Smooth muscle cell of the brain vasculature (primary cell): ENCODE measurements around the gene CD28.
"Not testable (repeated sequence)": the region's sequence is repeated elsewhere in the genome, so short reads cannot be mapped to it uniquely, and the experiment has no call there.

Experiments
- DNase-seq: peaks from one replicate; pipeline ENCODE4 v3.0.0-alpha.2; 2012; ENCODE audit warnings: low read depth, low spot score

The CD28 gene

GRCh38 chr2:203687165-203687564 lies 19.3 kb upstream of the CD28 start:
- no peak for DNase-seq

GRCh38 chr2:203688798-203689197 lies 17.6 kb upstream of the CD28 start:
- DNase-seq: no peak

- DNase-seq: no peak
Measured at GRCh38 chr2:203689426-203690116, 16.9 kb upstream of the CD28 start.

- no peak for DNase-seq
Measured at GRCh38 chr2:203690117-203690431, 16.4 kb upstream of the CD28 start.

DNA sequence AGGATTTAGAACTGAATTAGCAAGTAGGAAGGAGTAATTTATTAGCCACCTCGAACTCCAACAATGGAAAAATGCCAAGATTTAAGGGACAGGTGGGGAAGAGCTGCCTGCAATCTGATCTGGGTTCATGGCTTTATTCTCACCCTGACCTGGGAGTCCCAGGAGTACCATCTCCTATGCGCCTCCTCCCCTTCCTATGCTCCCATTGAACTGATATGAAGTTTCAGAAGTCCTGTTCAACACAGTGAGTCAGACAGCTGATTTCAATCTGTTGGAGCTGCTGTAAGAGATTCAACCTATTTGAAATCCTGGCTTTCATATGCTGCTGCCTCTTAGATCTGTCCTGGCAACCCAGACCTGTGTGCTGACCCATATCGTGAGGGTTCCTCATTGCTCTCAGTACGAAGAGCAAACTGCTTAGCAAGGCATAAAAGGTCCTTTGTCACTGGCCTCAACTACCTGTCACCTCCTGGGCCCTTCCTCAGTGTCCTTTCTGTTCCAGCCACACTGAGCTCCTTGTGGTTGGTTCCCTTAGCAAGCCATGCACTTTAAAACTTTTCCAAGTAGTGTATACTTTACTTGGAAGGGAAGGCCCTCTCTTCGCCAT lies 15.9 kb upstream of the CD28 start:
- DNase-seq: no peak

DNA sequence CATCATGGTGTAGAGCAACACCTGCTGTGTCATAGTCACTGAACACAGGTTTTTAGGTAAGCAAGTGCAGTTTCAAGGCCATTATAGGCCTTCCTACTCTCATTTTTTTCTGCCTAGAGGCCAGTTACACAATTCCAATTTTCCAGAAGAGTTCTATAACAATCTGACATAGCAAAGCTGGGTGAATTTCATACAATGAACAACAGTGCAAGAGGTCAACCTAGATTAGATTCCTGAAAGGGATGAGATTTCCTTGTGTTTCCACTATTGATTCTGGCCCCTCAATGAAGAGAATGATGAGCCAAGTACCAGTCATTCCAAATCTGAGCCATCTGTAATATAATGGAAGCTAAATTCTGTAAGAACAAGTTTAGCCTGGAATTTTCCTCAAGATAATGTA lies 15.3 kb upstream of the CD28 start:
- no peak for DNase-seq

GRCh38 chr2:203692031-203692710 lies 14.3 kb upstream of the CD28 start:
- DNase-seq: no peak

DNA sequence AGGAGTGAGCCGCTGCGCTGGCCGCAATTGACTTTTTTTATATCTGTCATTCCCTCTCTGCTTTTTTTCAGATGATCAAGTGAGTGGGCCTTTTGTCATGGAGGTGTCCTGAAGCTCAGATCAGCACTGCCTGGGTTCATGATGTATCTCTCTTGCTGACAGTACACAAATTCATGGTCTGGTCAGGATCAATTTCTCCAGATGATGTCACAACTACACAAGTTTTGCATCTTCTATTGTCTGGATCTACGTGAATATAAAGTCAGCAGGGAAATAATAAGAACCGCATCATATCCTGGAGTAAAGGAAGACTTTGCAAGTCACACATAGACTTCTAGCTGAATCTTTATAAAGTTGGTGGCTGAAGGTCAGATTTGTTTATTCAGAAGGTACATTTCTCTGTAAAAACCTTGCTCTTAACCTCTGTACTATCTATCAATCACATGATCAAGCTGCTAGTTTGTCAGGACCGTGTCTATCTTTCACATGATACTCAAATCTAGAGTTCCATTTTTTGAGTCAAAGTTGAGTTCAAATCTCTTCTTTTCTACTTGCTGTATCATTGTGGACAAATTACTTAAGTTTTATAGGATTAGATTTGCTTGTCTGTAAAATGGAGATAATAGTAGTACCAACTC lies 13.1 kb upstream of the CD28 start:
- no peak for DNase-seq

- DNase-seq: no peak
Measured at GRCh38 chr2:203694191-203694590, 12.2 kb upstream of the CD28 start.

DNA sequence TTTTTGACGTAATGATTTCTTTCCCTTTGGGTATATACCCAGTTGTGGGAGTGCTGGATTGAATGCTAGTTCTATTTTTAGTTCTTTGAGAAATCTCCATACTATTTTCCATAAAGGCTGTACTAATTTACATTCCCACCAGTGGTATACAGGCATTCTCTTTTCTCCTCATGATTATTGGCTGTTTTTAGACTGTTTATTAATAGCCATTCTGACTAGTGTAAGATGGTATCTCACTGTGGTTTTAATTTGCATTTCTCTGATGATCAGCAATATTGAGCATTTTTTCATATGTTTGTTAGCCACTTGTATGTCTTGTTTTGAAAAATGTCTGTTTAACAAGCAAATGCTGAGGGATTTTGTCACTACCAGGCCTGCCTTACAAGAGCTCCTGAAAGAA lies 9.2 kb upstream of the CD28 start:
- DNase-seq: no peak

DNA sequence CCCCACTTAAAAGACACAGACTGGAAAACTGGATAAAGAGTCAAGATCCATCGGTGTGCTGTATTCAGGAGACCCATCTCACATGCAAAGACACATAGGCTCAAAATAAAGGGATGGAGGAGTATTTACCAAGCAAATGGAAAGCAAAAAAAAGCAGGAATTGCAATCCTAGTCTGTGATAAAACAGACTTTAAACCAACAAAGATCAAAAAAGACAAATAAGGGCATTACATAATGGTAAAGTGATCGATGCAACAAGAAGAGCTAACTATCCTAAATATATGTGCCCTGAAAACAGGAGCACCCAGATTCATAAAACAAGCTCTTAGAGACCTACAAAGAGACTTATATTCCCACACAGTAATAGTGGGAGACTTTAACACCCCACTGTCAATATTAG lies 8.7 kb upstream of the CD28 start:
- DNase-seq: not testable (repeated sequence)

GRCh38 chr2:203698410-203698809 lies 8.0 kb upstream of the CD28 start:
- DNase-seq: not testable (repeated sequence)

- no peak for DNase-seq
Measured at GRCh38 chr2:203704430-203704829, 2.0 kb upstream of the CD28 start.

DNA sequence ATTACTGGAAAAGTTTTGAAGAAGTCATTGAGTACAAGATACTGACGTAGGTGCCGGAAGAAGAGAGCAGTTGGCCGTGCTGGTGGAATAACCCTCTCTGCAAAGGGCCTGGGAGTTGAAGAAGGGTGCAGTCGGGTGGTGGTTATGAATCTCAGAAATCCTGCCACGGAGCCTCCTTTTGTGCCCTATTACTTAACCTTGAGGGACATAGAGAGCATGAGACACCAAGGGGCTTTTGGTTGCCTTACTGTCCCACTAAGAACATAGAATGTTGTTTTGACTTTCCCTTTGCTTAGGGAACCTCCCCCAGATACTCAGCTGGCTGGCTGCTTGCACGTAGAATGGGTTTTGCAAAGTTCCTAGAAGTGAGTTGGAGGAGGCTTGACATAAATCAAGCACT lies 1.3 kb upstream of the CD28 start:
- no peak for DNase-seq

DNA sequence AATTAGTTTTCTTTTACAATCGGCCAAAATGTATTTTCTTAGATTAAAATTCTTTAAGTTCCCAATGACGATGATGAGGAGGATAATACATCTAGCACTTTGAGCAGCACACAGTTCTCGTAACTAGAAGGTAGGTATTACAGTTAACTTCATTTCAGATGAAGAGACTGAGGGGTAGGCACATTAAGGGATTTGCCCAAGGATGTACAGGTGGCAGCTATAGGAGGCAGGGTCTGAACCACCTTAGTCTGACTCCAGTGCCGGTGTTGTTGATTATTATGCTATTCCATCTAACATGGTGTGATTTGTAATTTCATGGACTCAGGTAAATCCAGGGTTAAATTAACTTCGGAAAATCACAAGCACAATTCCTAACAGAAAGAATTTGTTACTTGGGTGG lies 1.1 kb downstream of the CD28 start:
- no peak for DNase-seq

- no peak for DNase-seq
Measured at GRCh38 chr2:203708846-203709396, 2.5 kb downstream of the CD28 start.

DNA sequence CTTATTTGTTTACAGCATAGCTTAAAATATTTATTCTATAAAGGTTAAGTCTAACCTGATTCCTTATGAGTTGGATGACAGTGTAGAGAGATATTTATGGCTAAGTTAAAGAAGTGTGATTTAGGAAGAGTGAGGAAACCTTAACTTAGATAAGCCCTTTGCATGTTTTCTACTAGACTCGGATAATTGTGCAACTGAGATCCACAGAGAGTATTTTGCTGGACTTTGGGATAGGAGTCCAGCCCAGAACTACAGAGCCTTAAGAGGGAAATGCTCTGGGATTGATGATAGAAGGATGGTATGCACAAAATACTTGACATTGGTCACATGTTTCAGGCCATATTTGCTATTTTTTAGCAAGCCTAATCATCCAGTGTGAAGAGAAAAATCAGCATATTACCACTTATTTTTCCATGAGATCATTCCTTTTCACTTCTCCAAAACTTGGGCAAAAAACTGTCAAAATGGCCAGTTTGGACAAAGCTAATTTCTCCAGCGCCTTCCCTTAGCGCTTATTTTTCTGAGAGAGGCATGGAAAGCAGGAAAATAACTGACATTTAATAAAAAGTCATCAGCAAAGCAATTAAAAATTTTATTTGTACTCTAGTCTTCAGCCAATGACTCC lies 3.1 kb downstream of the CD28 start:
- DNase-seq: no peak

- no peak for DNase-seq
Measured at GRCh38 chr2:203710226-203710625, 3.8 kb downstream of the CD28 start.

- no peak for DNase-seq
Measured at GRCh38 chr2:203710952-203711351, 4.5 kb downstream of the CD28 start.

GRCh38 chr2:203711399-203711798 lies 5.0 kb downstream of the CD28 start:
- DNase-seq: no peak

DNA sequence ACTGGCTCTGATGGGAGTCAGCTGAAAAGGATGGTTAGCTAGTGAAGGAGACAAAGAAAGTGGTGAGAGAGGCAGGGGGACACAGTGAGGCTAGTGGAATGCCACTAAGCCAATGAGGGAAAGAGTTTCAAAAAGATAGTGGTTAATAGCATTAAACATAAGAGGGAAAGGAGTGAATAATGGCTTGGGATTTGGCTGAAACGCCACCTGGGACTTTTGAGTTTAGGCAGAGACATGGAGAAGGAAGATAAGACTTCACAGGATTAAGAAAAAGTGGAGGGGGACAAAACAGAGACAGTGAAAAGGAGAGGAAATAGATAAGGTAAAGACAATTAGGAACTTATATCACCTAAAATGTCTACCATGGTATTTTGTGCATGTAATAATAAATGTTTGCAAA lies 6.9 kb downstream of the CD28 start:
- no peak for DNase-seq

DNA sequence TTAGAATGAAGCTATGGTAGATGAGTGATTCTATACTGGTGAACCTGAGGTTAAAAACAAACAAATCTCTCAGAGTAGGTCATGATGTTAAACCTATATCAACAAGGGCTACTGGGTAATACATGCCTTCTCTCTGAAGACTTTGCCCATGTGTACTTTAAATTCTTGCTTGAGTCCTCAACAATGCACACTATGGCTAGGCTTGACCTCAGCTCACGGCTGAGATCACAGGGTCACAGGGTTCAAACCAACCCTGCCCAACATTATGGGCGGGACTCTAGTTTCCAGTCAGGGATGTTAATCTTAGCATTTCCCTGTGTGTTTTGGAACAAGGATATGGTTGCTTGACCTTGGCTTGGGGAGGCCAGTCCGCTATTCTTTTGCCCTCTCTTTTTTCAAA lies 7.7 kb downstream of the CD28 start:
- no peak for DNase-seq
